ENCODE results near the gene SPTBN5. TPM values are rescaled to one million over a fixed set of nuclear protein-coding genes. Genes with fewer than 3 reads are reported as not detected.
A peak's percentile ranks its signal among the peaks of the same experiment; 100 is the strongest.

SPTBN5 gene
- total RNA-seq, 2 donors from 2014 or later = 0.72 to 2.3 TPM

- H3K9ac ChIP-seq (ENCODE audit: low read depth in 2 of 2, low read length in 2 of 2) = no peak overlapping the region
- no peaks in the 10 kb centered on the region for H3K36me3 ChIP-seq
- no peaks in the 10 kb centered on the region for H3K9me3 ChIP-seq
- no peaks in the 10 kb centered on the region for H3K4me1 ChIP-seq
- no peak overlapping the region for H3K27ac ChIP-seq
- intact Hi-C loops (cut with DNase I) = no loop called here
- TF ChIP-seq CTCF (IDR thresholded peaks at IDR 0.05) = no peak
- no peak overlapping the region for H3K4me3 ChIP-seq
- H3K27me3 ChIP-seq = peaks cover 3% of the 10 kb centered on the region
- no peak for DNase-seq
Measured at GRCh38 chr15:41882689-41883483, 11.0 kb downstream of the SPTBN5 start.

- Histone ChIP-seq H3K4me3 (peak overlapping the region; percentile 20), H3K36me3 (no peaks in the 10 kb centered on the region), H3K27me3 (peaks cover 3% of the 10 kb centered on the region), H3K27ac (no peak overlapping the region), H3K9me3 (no peaks in the 10 kb centered on the region), H3K4me1 (no peaks in the 10 kb centered on the region), H3K9ac (ENCODE audit: low read depth in 2 of 2, low read length in 2 of 2) (peak overlapping the region in 1 of 2 donors; percentile 12)
- peak; percentile 45 for DNase-seq
- no peak for TF ChIP-seq CTCF (IDR thresholded peaks at IDR 0.05)
- intact Hi-C loops (cut with DNase I) = no loop called here
Measured at GRCh38 chr15:41881920-41882688, 11.7 kb downstream of the SPTBN5 start.

GRCh38 chr15:41881550-41881919 lies 12.3 kb downstream of the SPTBN5 start:
- TF ChIP-seq CTCF (IDR thresholded peaks at IDR 0.05) = no peak
- Histone ChIP-seq H3K36me3 (no peaks in the 10 kb centered on the region), H3K27ac (no peak overlapping the region), H3K27me3 (peaks cover 3% of the 10 kb centered on the region), H3K4me3 (peak overlapping the region; percentile 20), H3K9me3 (no peaks in the 10 kb centered on the region), H3K4me1 (no peaks in the 10 kb centered on the region), H3K9ac (ENCODE audit: low read depth in 2 of 2, low read length in 2 of 2) (no peak overlapping the region)
- DNase-seq = no peak
- intact Hi-C loops (cut with DNase I) = no loop called here

GRCh38 chr15:41881086-41881485 lies 12.8 kb downstream of the SPTBN5 start:
- H3K36me3 ChIP-seq = no peaks in the 10 kb centered on the region
- intact Hi-C loops (cut with DNase I) = no loop called here
- no peak overlapping the region for H3K9ac ChIP-seq (ENCODE audit: low read depth in 2 of 2, low read length in 2 of 2)
- peaks cover 3% of the 10 kb centered on the region for H3K27me3 ChIP-seq
- no peaks in the 10 kb centered on the region for H3K9me3 ChIP-seq
- H3K4me1 ChIP-seq = no peaks in the 10 kb centered on the region
- TF ChIP-seq CTCF (IDR thresholded peaks at IDR 0.05) = no peak
- DNase-seq = no peak
- no peak overlapping the region for H3K4me3 ChIP-seq
- H3K27ac ChIP-seq = no peak overlapping the region

GRCh38 chr15:41880156-41880877 lies 13.5 kb downstream of the SPTBN5 start:
- DNase-seq = no peak
- Histone ChIP-seq H3K9me3 (no peaks in the 10 kb centered on the region), H3K9ac (ENCODE audit: low read depth in 2 of 2, low read length in 2 of 2) (no peak overlapping the region), H3K27ac (no peak overlapping the region), H3K4me3 (no peak overlapping the region), H3K27me3 (peaks cover 3% of the 10 kb centered on the region), H3K4me1 (no peaks in the 10 kb centered on the region), H3K36me3 (no peaks in the 10 kb centered on the region)
- intact Hi-C loops (cut with DNase I) = no loop called here
- no peak for TF ChIP-seq CTCF (IDR thresholded peaks at IDR 0.05)
